Left cardiac atrium (tissue), 4 donors: ENCODE results near the gene ESF1. TPM values are rescaled to one million over a fixed set of nuclear protein-coding genes. Genes with fewer than 3 reads are reported as not detected.

Source experiments
- ATAC-seq, 2 donors: fragments of 200-7000 bp; cut with Tn5 transposase; one replicate each; pipeline ENCODE4 v1.9.1; 2020; ENCODE audit warnings: mild to moderate bottlenecking in 2 of 2, moderate library complexity in 2 of 2
- DNase-seq: peaks from one replicate; pipeline ENCODE4 v3.0.0-alpha.2; 2020
- intact Hi-C, 2 donors: fragments of 100-400 bp; cut with DNase I; formaldehyde crosslinking; loops; one replicate each; pipeline versions ENCODE4 v1.14.1 to v1.15.1; 2022 to 2023
- total RNA-seq, 2 donors: library from RNA; stranded (reverse); fragmentation: NEBNext Ultra II Directional; extraction: Animal tissue kit (Norgen Biotek cat#: 25700); gene quantifications; one replicate each; pipeline ENCODE4 v1.2.1, GENCODE V29; 2021
- donor health status: DM: no; HTN: yes; CAD: no.
- donor health status: DM: no; HTN: yes; CAD: no; lungs with severe emphysema.
- donor health status: DM: yes; HTN: yes; CAD: no.
- donor health status: Dilated cardiomyopathy.

Gene ESF1
- total RNA-seq, 2 donors from 2014 or later, result 11.6 to 18.7 TPM

DNA sequence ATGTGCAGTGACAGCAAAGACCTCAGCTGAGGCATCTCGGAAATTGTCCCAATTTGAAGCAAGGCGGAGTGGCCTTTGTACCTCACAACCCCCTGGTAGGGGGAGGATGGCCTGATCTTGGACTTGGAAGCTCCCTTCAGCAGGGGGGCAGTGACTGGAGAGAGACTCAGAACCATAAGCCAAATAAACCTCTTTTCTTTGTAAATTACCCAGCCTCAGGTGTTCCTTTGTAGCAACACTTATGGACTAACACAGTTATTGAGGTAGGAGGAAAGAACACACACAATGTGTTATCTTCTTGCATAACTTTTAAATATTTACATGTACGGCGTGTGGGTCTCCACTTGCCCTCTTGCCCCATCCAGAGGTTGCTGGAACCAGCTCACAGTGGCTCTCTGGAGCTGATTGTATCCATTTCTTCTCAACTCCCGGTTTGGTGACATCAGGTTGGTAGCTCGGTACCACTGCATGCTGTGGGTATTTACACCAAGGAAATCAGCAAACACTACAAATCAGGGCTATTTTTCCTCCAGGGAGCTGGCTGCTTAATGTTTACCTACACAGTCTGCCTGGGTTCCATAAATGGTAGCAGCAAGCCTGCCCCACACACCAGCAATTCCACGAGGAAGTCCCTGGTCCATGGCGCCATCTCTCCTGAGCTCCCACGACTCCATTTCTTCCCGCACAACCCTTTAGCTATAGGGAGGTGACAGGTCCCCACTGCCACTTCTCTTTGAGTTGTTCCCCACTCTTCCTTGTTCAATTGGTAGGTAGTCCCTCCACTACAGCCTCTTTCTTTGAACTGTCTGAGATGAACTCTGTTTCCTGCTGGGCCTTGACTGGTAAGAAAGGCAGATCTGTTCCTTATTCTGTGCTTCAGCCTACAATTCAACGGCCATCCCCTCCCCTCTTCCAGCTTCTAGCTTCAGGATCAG is 91.7 kb downstream of the ESF1 start:
- no peak for DNase-seq
- no peak for ATAC-seq
- intact Hi-C loops, result no loop called here

- DNase-seq (no peak), ATAC-seq (peak in 1 of 2 donors; percentile 67)
- intact Hi-C loops, result no loop called here
Measured at GRCh38 chr20:13690943-13691342, 93.8 kb downstream of the ESF1 start.

DNA sequence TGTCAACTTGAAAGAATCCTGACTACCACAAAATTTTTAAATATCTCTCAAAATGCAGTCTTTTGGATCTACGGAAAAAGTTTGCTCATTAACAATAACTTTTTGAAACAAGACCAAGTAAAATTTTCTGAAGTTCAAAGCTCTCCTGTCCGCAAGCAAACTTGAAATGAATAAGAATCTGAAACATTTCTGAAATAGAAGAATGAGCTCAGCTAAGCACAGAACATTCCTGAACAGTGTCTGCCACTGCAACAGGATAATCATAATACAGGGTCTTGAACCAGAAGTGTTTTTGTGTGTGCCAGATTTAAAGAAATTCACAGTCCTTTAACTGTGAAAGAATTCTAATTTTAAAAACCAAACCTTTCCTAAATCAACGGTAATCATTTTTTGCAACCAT is 96.9 kb downstream of the ESF1 start:
- ATAC-seq (no peak), DNase-seq (no peak)
- intact Hi-C loops, result no loop called here

DNA sequence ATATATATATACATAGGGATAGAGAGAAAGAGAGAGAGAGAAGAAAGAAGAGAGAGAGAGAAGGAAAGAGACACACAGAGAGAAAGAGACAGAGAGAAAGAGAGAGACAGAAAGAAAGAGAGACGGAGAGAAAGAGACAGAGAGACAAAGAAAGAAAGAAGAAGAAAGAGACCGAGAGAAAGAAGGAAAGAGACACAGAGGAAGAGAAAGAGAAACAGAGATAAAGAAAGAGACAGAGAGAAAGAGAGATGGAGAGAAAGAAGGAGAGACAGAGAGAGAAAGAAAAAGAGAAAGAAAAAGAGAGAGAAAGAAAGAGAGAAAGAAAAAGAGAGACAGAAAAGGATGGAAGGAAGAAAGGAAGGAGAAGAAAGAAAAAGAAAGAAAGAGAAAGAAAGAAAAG is 99.1 kb downstream of the ESF1 start:
- intact Hi-C loops, result no loop called here
- ATAC-seq (no peak), DNase-seq (no peak)

DNA sequence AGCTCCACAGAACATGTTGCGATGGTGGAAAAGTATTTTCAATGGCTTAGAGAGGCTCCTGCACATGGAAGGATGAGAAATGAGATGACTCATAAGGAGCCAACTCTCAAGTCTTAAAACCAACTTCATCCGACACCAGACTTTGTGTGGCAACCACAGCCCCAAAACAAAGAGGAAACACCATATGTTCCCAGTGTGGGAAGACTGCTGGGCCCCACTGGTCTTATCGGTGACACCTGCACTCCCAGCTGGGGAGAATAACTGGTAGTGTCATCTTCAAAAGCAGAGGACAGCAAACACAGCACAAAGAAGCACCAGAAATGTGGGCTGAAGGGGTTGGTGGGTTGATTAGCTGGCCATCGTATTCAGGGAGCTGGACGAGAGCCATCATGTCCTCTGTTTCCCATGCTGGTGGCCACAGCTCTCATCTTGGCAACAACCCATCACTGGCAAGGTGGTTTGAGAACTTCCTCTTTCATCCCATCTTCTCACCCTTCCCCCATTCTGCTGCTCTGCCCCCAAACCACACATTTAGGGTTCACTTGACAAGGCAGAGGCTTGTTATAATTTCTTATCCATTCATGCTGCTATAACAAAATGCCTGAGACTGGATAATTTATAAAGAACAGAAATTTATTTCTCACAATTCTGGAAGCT is 100.0 kb downstream of the ESF1 start:
- DNase-seq, result no peak
- ATAC-seq, result no peak
- intact Hi-C loops, result no loop called here

DNA sequence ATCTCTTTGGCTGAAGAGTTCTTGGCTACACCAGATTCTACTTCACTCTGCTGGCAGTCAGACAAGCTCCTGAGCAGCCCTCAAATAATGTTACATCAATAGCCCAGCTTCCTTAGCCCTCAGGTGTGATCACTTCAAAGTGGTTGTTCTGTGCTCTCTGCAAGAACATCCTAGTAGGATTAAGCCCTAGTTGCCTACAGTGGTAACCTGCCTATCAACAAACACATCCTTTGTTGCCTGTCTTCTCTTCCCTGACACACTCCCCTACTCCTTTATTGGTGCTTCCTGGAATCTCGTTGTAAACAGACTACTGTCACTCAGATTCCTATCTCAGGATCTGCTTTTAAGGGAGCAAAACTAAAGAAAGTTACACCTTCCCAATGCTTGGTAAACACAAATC is 100.9 kb downstream of the ESF1 start:
- no peak for ATAC-seq
- intact Hi-C loops, result no loop called here
- DNase-seq, result no peak

DNA sequence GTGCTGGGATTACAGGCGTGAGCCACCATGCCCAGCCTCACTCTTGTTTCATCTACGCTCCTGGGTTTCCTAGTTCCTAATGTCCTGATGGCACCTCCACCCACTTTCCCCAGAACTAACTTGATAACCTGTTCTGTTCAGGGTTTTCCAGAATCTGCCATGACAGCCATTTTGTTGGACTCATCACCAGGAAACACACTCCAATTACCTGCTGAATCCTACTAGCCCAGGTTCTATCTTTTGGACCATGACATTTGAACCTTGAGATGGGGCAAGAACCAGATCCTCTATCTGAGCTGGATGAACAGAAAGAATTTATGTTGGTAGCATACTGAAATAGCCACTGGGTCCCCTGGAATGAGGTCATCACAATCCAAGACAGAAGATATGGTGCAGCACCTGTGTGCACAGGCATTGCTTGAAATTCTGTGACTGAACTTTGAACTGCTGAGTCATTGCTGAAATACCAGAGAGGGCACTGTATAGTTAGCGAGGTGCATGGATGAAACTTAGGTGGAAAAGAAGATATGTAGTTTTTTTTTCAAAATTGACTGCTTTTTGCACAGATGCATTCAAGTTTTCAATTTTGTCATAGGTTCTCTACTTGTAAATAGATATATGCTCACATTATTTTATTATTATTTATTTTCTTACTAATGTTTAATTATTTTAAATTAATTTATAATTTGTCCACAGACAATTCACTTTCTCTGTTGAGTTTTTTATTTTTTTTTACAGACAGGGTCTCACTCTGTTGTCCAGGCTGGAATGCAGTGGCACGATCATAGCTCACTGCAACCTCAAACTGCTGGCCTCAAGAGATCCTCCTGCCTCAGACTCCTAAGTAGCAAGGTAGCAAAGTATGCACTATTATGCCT is 103.2 kb downstream of the ESF1 start:
- ATAC-seq, result no peak
- DNase-seq, result no peak
- intact Hi-C loops, result no loop called here

DNA sequence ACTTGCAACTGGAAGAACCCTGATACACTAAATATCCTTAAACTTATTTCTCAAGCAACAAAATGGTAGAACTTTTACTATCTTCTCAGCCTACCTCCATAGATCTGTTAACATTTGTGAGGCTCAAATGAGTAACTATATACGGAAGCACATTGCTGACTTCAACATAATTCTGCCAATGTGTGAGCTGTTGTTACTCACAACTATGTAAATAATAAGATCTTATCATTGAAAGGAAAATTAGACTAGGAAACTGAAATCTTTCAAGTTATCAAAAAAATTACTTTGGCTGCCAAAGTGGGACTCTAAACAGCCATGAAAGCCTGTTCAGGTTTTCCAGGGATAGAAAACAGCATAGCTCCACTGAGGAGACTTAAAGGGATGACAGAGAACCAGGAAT is 105.8 kb downstream of the ESF1 start:
- intact Hi-C loops, result no loop called here
- DNase-seq, result no peak
- no peak for ATAC-seq

- ATAC-seq, result peak in 1 of 2 donors; percentile 61
Measured at GRCh38 chr20:13677241-13677640, 107.5 kb downstream of the ESF1 start.

GRCh38 chr20:13676682-13677081 is 108.0 kb downstream of the ESF1 start:
- no peak for ATAC-seq
- intact Hi-C loops, result no loop called here
- no peak for DNase-seq

More at GRCh38 chr20:13677241-13677640, 107.5 kb downstream of the ESF1 start:
- no peak for DNase-seq
- intact Hi-C loops, result no loop called here

DNA sequence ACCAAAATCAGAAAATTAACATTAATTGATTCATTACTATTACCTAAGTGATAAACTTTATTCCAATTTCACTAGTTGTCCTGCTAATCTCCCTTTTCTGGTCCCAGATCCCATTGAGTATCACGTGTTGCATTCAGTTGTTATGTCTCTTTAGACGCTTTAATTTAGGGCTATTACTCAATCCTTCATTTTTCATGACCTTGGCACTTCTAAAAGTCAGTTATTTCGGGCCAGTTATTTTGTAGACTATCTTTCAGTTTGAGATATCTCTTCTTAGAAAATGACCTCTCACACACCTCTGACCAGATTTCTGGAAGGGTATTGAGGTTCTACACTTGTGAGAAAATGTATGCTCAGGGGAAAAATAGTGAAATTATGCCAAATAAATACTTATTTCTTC is 112.0 kb downstream of the ESF1 start:
- DNase-seq (no peak), ATAC-seq (peak; percentile 34 to 48)
- intact Hi-C loops, result no loop called here

GRCh38 chr20:13671916-13672378 is 112.8 kb downstream of the ESF1 start:
- intact Hi-C loops, result no loop called here
- DNase-seq (peak; percentile 39), ATAC-seq (peak; percentile 65 to 96)

GRCh38 chr20:13671512-13671911 is 113.2 kb downstream of the ESF1 start:
- intact Hi-C loops, result no loop called here
- ATAC-seq (peak; percentile 12 to 19), DNase-seq (no peak)

GRCh38 chr20:13670160-13670559 is 114.6 kb downstream of the ESF1 start:
- DNase-seq, result no peak
- intact Hi-C loops, result no loop called here
- ATAC-seq, result no peak

GRCh38 chr20:13665709-13666395 is 118.9 kb downstream of the ESF1 start:
- DNase-seq (no peak), ATAC-seq (no peak)
- intact Hi-C loops, result no loop called here
